ENCODE results near the gene METRNL.

METRNL gene

GRCh38 chr17:83067718-83068261 lies 11.6 kb upstream of the METRNL start:
- DNase-seq, result no peak

GRCh38 chr17:83068641-83069570 lies 10.5 kb upstream of the METRNL start:
- no peak for DNase-seq

- DNase-seq, result no peak
Measured at GRCh38 chr17:83069571-83069906, 9.9 kb upstream of the METRNL start.

GRCh38 chr17:83069931-83070742 lies 9.3 kb upstream of the METRNL start:
- DNase-seq, result no peak

- no peak for DNase-seq
Measured at GRCh38 chr17:83070800-83071341, 8.5 kb upstream of the METRNL start.

- no peak for DNase-seq
Measured at GRCh38 chr17:83071365-83071764, 8.0 kb upstream of the METRNL start.

- no peak for DNase-seq
Measured at GRCh38 chr17:83071966-83072562, 7.3 kb upstream of the METRNL start.

- DNase-seq, result no peak
Measured at GRCh38 chr17:83072600-83073358, 6.6 kb upstream of the METRNL start.

GRCh38 chr17:83073389-83074063 lies 5.9 kb upstream of the METRNL start:
- DNase-seq, result no peak

- DNase-seq, result no peak
Measured at GRCh38 chr17:83074486-83075223, 4.8 kb upstream of the METRNL start.

- DNase-seq, result no peak
Measured at GRCh38 chr17:83075270-83075880, 4.0 kb upstream of the METRNL start.

GRCh38 chr17:83076938-83077337 lies 2.5 kb upstream of the METRNL start:
- no peak for DNase-seq

GRCh38 chr17:83077411-83077810 lies 2.0 kb upstream of the METRNL start:
- DNase-seq, result no peak

- no peak for DNase-seq
Measured at GRCh38 chr17:83077939-83078338, 1.5 kb upstream of the METRNL start.

GRCh38 chr17:83078378-83079351 lies 744 bp upstream of the METRNL start:
- DNase-seq, result no peak

- no peak for DNase-seq
Measured at GRCh38 chr17:83079766-83080578, 563 bp downstream of the METRNL start.

- no peak for DNase-seq
Measured at GRCh38 chr17:83080579-83080857, 1.1 kb downstream of the METRNL start.

GRCh38 chr17:83080858-83081683 lies 1.7 kb downstream of the METRNL start:
- no peak for DNase-seq
